ENCODE measurements around the gene BCL2.

Gene BCL2

GRCh38 chr18:63297687-63298399 is 21.7 kb downstream of the BCL2 start:
- no peaks in the 10 kb centered on the region for H3K9me3 ChIP-seq (ENCODE audit: insufficient read depth, low read depth, low read length)
- no peak overlapping the region for H2BK120ac ChIP-seq (ENCODE audit: insufficient read depth, low read length, poor library complexity)
- no peak overlapping the region for H3K27ac ChIP-seq (ENCODE audit: low read depth, low read length)
- H4K91ac ChIP-seq (ENCODE audit: low read depth, low read length) = no peak overlapping the region
- H3K23ac ChIP-seq (ENCODE audit: low read length) = no peak overlapping the region
- no CpG with 5 or more reads among the region's 16 CpGs for WGBS (ENCODE audit: extremely low coverage, insufficient coverage, insufficient read length)
- no peaks in the 10 kb centered on the region for H3K79me2 ChIP-seq (ENCODE audit: control insufficient read depth, insufficient read depth, low read length, poor library complexity)
- H4K12ac ChIP-seq (ENCODE audit: low read depth, low read length) = no peak overlapping the region
- DNase-seq = peak; percentile 50 to 66
- H3K79me1 ChIP-seq (ENCODE audit: low read length) = no peaks in the 10 kb centered on the region
- H2AFZ ChIP-seq (ENCODE audit: insufficient read depth, low read length, poor library complexity) = no peak overlapping the region
- H3K4me1 ChIP-seq (ENCODE audit: control insufficient read depth in 1 of 2, insufficient read depth in 2 of 2, low read length in 2 of 2) = peaks cover 4 to 6% of the 10 kb centered on the region in 2 experiments
- H3K18ac ChIP-seq (ENCODE audit: low read length) = no peak overlapping the region
- H3K14ac ChIP-seq (ENCODE audit: low read length) = no peak overlapping the region
- H3K9ac ChIP-seq (ENCODE audit: low read length) = no peak overlapping the region
- H2BK12ac ChIP-seq (ENCODE audit: low read length) = no peak overlapping the region
- no peak overlapping the region for H3K4ac ChIP-seq (ENCODE audit: low read depth, low read length)
- no peak overlapping the region for H2AK5ac ChIP-seq (ENCODE audit: low read length)
- peak overlapping the region; percentile 36 for H3K4me2 ChIP-seq (ENCODE audit: low read length)
- H3K36me3 ChIP-seq (ENCODE audit: control insufficient read depth in 1 of 2, insufficient read depth in 2 of 2, low read length in 2 of 2) = no peaks in the 10 kb centered on the region
- no peak overlapping the region for H2BK5ac ChIP-seq (ENCODE audit: low read depth, low read length, poor library complexity)
- no peak overlapping the region for H4K8ac ChIP-seq (ENCODE audit: low read depth, low read length)
- no peaks in the 10 kb centered on the region for H3K27me3 ChIP-seq (ENCODE audit: insufficient read depth, low read length)
- no peak overlapping the region for H3K4me3 ChIP-seq (ENCODE audit: low read depth, low read length)

GRCh38 chr18:63293935-63294334 is 25.6 kb downstream of the BCL2 start:
- no peak for DNase-seq
- H3K27ac ChIP-seq (ENCODE audit: low read depth, low read length) = no peak overlapping the region
- H3K27me3 ChIP-seq (ENCODE audit: insufficient read depth, low read length) = no peaks in the 10 kb centered on the region
- H2BK5ac ChIP-seq (ENCODE audit: low read depth, low read length, poor library complexity) = no peak overlapping the region
- no peak overlapping the region for H3K4ac ChIP-seq (ENCODE audit: low read depth, low read length)
- H2BK120ac ChIP-seq (ENCODE audit: insufficient read depth, low read length, poor library complexity) = no peak overlapping the region
- WGBS (ENCODE audit: extremely low coverage, insufficient coverage, insufficient read length) = no CpG with 5 or more reads among the region's 4 CpGs
- no peak overlapping the region for H3K4me2 ChIP-seq (ENCODE audit: low read length)
- H3K79me2 ChIP-seq (ENCODE audit: control insufficient read depth, insufficient read depth, low read length, poor library complexity) = no peaks in the 10 kb centered on the region
- no peak overlapping the region for H4K8ac ChIP-seq (ENCODE audit: low read depth, low read length)
- H3K9ac ChIP-seq (ENCODE audit: low read length) = no peak overlapping the region
- H2BK12ac ChIP-seq (ENCODE audit: low read length) = no peak overlapping the region
- H2AFZ ChIP-seq (ENCODE audit: insufficient read depth, low read length, poor library complexity) = no peak overlapping the region
- no peak overlapping the region for H3K4me3 ChIP-seq (ENCODE audit: low read depth, low read length)
- no peaks in the 10 kb centered on the region for H3K79me1 ChIP-seq (ENCODE audit: low read length)
- no peak overlapping the region for H3K18ac ChIP-seq (ENCODE audit: low read length)
- H3K4me1 ChIP-seq (ENCODE audit: control insufficient read depth in 1 of 2, insufficient read depth in 2 of 2, low read length in 2 of 2) = peaks cover 0 to 2% of the 10 kb centered on the region in 2 experiments
- no peak overlapping the region for H3K23ac ChIP-seq (ENCODE audit: low read length)
- H4K12ac ChIP-seq (ENCODE audit: low read depth, low read length) = no peak overlapping the region
- H3K14ac ChIP-seq (ENCODE audit: low read length) = no peak overlapping the region
- no peak overlapping the region for H4K91ac ChIP-seq (ENCODE audit: low read depth, low read length)
- H3K36me3 ChIP-seq (ENCODE audit: control insufficient read depth in 1 of 2, insufficient read depth in 2 of 2, low read length in 2 of 2) = no peaks in the 10 kb centered on the region
- H2AK5ac ChIP-seq (ENCODE audit: low read length) = no peak overlapping the region
- H3K9me3 ChIP-seq (ENCODE audit: insufficient read depth, low read depth, low read length) = no peaks in the 10 kb centered on the region

GRCh38 chr18:63292831-63293683 is 26.5 kb downstream of the BCL2 start:
- Histone ChIP-seq H4K91ac (ENCODE audit: low read depth, low read length) (no peak overlapping the region), H3K79me2 (ENCODE audit: control insufficient read depth, insufficient read depth, low read length, poor library complexity) (no peaks in the 10 kb centered on the region), H3K9me3 (ENCODE audit: insufficient read depth, low read depth, low read length) (no peaks in the 10 kb centered on the region), H3K27ac (ENCODE audit: low read depth, low read length) (no peak overlapping the region), H3K27me3 (ENCODE audit: insufficient read depth, low read length) (no peaks in the 10 kb centered on the region), H2AK5ac (ENCODE audit: low read length) (no peak overlapping the region), H2BK120ac (ENCODE audit: insufficient read depth, low read length, poor library complexity) (no peak overlapping the region), H3K4me1 (ENCODE audit: control insufficient read depth in 1 of 2, insufficient read depth in 2 of 2, low read length in 2 of 2) (peaks cover 0 to 2% of the 10 kb centered on the region in 2 experiments), H3K36me3 (ENCODE audit: control insufficient read depth in 1 of 2, insufficient read depth in 2 of 2, low read length in 2 of 2) (no peaks in the 10 kb centered on the region), H4K8ac (ENCODE audit: low read depth, low read length) (no peak overlapping the region), H3K79me1 (ENCODE audit: low read length) (no peaks in the 10 kb centered on the region), H2BK12ac (ENCODE audit: low read length) (no peak overlapping the region), H3K4me2 (ENCODE audit: low read length) (no peak overlapping the region), H3K4me3 (ENCODE audit: low read depth, low read length) (no peak overlapping the region), H2AFZ (ENCODE audit: insufficient read depth, low read length, poor library complexity) (no peak overlapping the region), H4K12ac (ENCODE audit: low read depth, low read length) (no peak overlapping the region), H3K9ac (ENCODE audit: low read length) (no peak overlapping the region), H3K14ac (ENCODE audit: low read length) (no peak overlapping the region), H3K23ac (ENCODE audit: low read length) (no peak overlapping the region), H3K4ac (ENCODE audit: low read depth, low read length) (no peak overlapping the region), H2BK5ac (ENCODE audit: low read depth, low read length, poor library complexity) (no peak overlapping the region), H3K18ac (ENCODE audit: low read length) (no peak overlapping the region)
- no CpG with 5 or more reads among the region's 11 CpGs for WGBS (ENCODE audit: extremely low coverage, insufficient coverage, insufficient read length)
- no peak for DNase-seq

- Histone ChIP-seq H3K79me1 (ENCODE audit: low read length) (no peaks in the 10 kb centered on the region), H3K18ac (ENCODE audit: low read length) (no peak overlapping the region), H2BK12ac (ENCODE audit: low read length) (no peak overlapping the region), H3K27me3 (ENCODE audit: insufficient read depth, low read length) (no peaks in the 10 kb centered on the region), H3K27ac (ENCODE audit: low read depth, low read length) (no peak overlapping the region), H3K14ac (ENCODE audit: low read length) (no peak overlapping the region), H3K9me3 (ENCODE audit: insufficient read depth, low read depth, low read length) (no peaks in the 10 kb centered on the region), H2AK5ac (ENCODE audit: low read length) (no peak overlapping the region), H2BK5ac (ENCODE audit: low read depth, low read length, poor library complexity) (no peak overlapping the region), H4K12ac (ENCODE audit: low read depth, low read length) (no peak overlapping the region), H3K4me3 (ENCODE audit: low read depth, low read length) (no peak overlapping the region), H2AFZ (ENCODE audit: insufficient read depth, low read length, poor library complexity) (no peak overlapping the region), H4K8ac (ENCODE audit: low read depth, low read length) (no peak overlapping the region), H3K4ac (ENCODE audit: low read depth, low read length) (no peak overlapping the region), H3K4me2 (ENCODE audit: low read length) (no peak overlapping the region), H3K4me1 (ENCODE audit: control insufficient read depth in 1 of 2, insufficient read depth in 2 of 2, low read length in 2 of 2) (no peaks in the 10 kb centered on the region), H4K91ac (ENCODE audit: low read depth, low read length) (no peak overlapping the region), H3K36me3 (ENCODE audit: control insufficient read depth in 1 of 2, insufficient read depth in 2 of 2, low read length in 2 of 2) (no peaks in the 10 kb centered on the region), H2BK120ac (ENCODE audit: insufficient read depth, low read length, poor library complexity) (no peak overlapping the region), H3K9ac (ENCODE audit: low read length) (no peak overlapping the region), H3K79me2 (ENCODE audit: control insufficient read depth, insufficient read depth, low read length, poor library complexity) (no peaks in the 10 kb centered on the region), H3K23ac (ENCODE audit: low read length) (no peak overlapping the region)
- no CpG with 5 or more reads among the region's 5 CpGs for WGBS (ENCODE audit: extremely low coverage, insufficient coverage, insufficient read length)
- no peak for DNase-seq
Observed at GRCh38 chr18:63291278-63291677, 28.3 kb downstream of the BCL2 start.

Data from trophoblast cell (in vitro differentiated cells and primary cell).